ENCODE data around the gene SPEG. TPM values are rescaled to one million over a fixed set of nuclear protein-coding genes. Genes with fewer than 3 reads are reported as not detected.
A peak's percentile ranks its signal among the peaks of the same experiment; 100 is the strongest.

SPEG gene
- polyA plus RNA-seq, 1 donor (not counting 4 experiments of a cell fraction or from before 2014, with no cell fraction given): 18.8 TPM

- Histone ChIP-seq H3K79me2 (ENCODE audit: control insufficient read depth, insufficient read depth, low read length) (no peaks in the 10 kb centered on the region), H3K27ac (ENCODE audit: control insufficient read depth, insufficient read depth, low read length) (no peak overlapping the region), H3K4me3 (ENCODE audit: control insufficient read depth in 2 of 3, extremely low read depth in 1 of 3, insufficient read depth in 2 of 3, low read depth in 1 of 3, low read length in 3 of 3) (no peak overlapping the region), H3K9me3 (ENCODE audit: control insufficient read depth, low read depth, low read length) (no peaks in the 10 kb centered on the region), H3K36me3 (ENCODE audit: control insufficient read depth in 2 of 2, extremely low read depth in 1 of 2, insufficient read depth in 2 of 2, low read length in 2 of 2) (peaks cover 7 to 9% of the 10 kb centered on the region in 2 experiments), H2AFZ (ENCODE audit: control insufficient read depth, low read length) (no peak overlapping the region), H3K9ac (ENCODE audit: control insufficient read depth, extremely low read depth, insufficient read depth, low read length) (no peak overlapping the region), H3K27me3 (ENCODE audit: control insufficient read depth, extremely low read depth, insufficient read depth, low read length) (no peaks in the 10 kb centered on the region), H3K4me1 (ENCODE audit: control insufficient read depth, extremely low read depth, insufficient read depth, low read length) (peaks cover 37% of the 10 kb centered on the region), H3K9me1 (ENCODE audit: control insufficient read depth, extremely low read depth, insufficient read depth, low read length) (peaks cover 5% of the 10 kb centered on the region), H3K4me2 (ENCODE audit: control insufficient read depth, extremely low read depth, insufficient read depth, low read depth, low read length) (no peak overlapping the region), H4K20me1 (ENCODE audit: control insufficient read depth, extremely low read depth, insufficient read depth, low read length) (no peaks in the 10 kb centered on the region)
- DNase-seq (ENCODE audit: low read depth, low spot score) (no peak), FAIRE-seq (peak; percentile 23)
- TF ChIP-seq EZH2 (IDR thresholded peaks at IDR 0.05; ENCODE audit: low read length): no peak
- peak in 1 of 3 experiments; percentile 21 for TF ChIP-seq CTCF (optimal IDR thresholded peaks at IDR 0.05 in 1 of 3, IDR thresholded peaks at IDR 0.05 in 1 of 3, conservative IDR thresholded peaks at IDR 0.05 in 1 of 3; ENCODE audit: extremely low read depth in 1 of 3, insufficient read depth in 2 of 3, low read length in 3 of 3)
- dilution Hi-C loops (cut with MboI; ENCODE audit: extremely low pct_ligation_motif_present, low sequenced_read_pairs): no loop called here
Measured at GRCh38 chr2:219457784-219458369, 23.2 kb downstream of the SPEG start.

- Histone ChIP-seq H3K4me2 (ENCODE audit: control insufficient read depth, extremely low read depth, insufficient read depth, low read depth, low read length) (no peak overlapping the region), H2AFZ (ENCODE audit: control insufficient read depth, low read length) (no peak overlapping the region), H3K27me3 (ENCODE audit: control insufficient read depth, extremely low read depth, insufficient read depth, low read length) (no peaks in the 10 kb centered on the region), H4K20me1 (ENCODE audit: control insufficient read depth, extremely low read depth, insufficient read depth, low read length) (no peaks in the 10 kb centered on the region), H3K79me2 (ENCODE audit: control insufficient read depth, insufficient read depth, low read length) (no peaks in the 10 kb centered on the region), H3K9me1 (ENCODE audit: control insufficient read depth, extremely low read depth, insufficient read depth, low read length) (peaks cover 5% of the 10 kb centered on the region), H3K27ac (ENCODE audit: control insufficient read depth, insufficient read depth, low read length) (no peak overlapping the region), H3K9ac (ENCODE audit: control insufficient read depth, extremely low read depth, insufficient read depth, low read length) (no peak overlapping the region), H3K4me1 (ENCODE audit: control insufficient read depth, extremely low read depth, insufficient read depth, low read length) (peaks cover 27% of the 10 kb centered on the region), H3K9me3 (ENCODE audit: control insufficient read depth, low read depth, low read length) (no peaks in the 10 kb centered on the region), H3K36me3 (ENCODE audit: control insufficient read depth in 2 of 2, extremely low read depth in 1 of 2, insufficient read depth in 2 of 2, low read length in 2 of 2) (peaks cover 9 to 10% of the 10 kb centered on the region in 2 experiments), H3K4me3 (ENCODE audit: control insufficient read depth in 2 of 3, extremely low read depth in 1 of 3, insufficient read depth in 2 of 3, low read depth in 1 of 3, low read length in 3 of 3) (no peak overlapping the region)
- dilution Hi-C loops (cut with MboI; ENCODE audit: extremely low pct_ligation_motif_present, low sequenced_read_pairs): no loop called here
- DNase-seq (ENCODE audit: low read depth, low spot score) (no peak), FAIRE-seq (no peak)
- TF ChIP-seq CTCF (optimal IDR thresholded peaks at IDR 0.05 in 1 of 3, IDR thresholded peaks at IDR 0.05 in 1 of 3, conservative IDR thresholded peaks at IDR 0.05 in 1 of 3; ENCODE audit: extremely low read depth in 1 of 3, insufficient read depth in 2 of 3, low read length in 3 of 3) (no peak), EZH2 (IDR thresholded peaks at IDR 0.05; ENCODE audit: low read length) (no peak)
Measured at GRCh38 chr2:219458996-219459395, 24.4 kb downstream of the SPEG start.
